HCT116 (cell line): ENCODE measurements around the gene C6orf47. TPM values are rescaled to one million over a fixed set of nuclear protein-coding genes. Genes with fewer than 3 reads are reported as not detected.

Source experiments
- ATAC-seq: fragments of 200-7000 bp; cut with Tn5 transposase; 2 replicates; pipeline ENCODE4 v1.9.1; 2020; ENCODE audit warnings: mild to moderate bottlenecking, moderate library complexity
- BruUV-seq: library from RNA; stranded (reverse); fragments of 400-500 nt; replicated peaks from 2 replicates; lab custom pipeline; 2021; lab: Mats Ljungman, UMichigan
- CTCF ChIA-PET: fragments of 300-600 bp; sonication (Branson Sonifier 250); formaldehyde crosslinking; loops from one replicate; lab custom pipeline; 2021; ENCODE audit warnings: antibody characterized with exemption; lab: Charles Lee
- POLR2A ChIA-PET: fragments of 300-600, 350-600 bp; sonication (Branson Sonifier 250); formaldehyde crosslinking; loops from one replicate; lab custom pipeline; 2021; ENCODE audit warnings: antibody characterized with exemption; lab: Charles Lee
- RAD21 ChIA-PET, 2 experiments: fragments of 300-600 bp; sonication (Branson Sonifier 250); formaldehyde crosslinking; loops; one replicate each; lab custom pipeline; 2023; ENCODE audit warnings: low total read pairs in 2 of 2; ENCODE audit not compliant: uncharacterized antibody in 2 of 2, unreplicated experiment in 2 of 2, low non-redundant PET in 1 of 2; lab: Charles Lee
- DNase-seq: peaks from one replicate; pipeline ENCODE4 v3.0.0-alpha.2; 2010; ENCODE audit warnings: low read depth, low spot score
- H2AFZ ChIP-seq: fragments of 200-600 bp; shearing (Covaris generic), sonication (generic); 2 replicates; pipeline ENCODE4 v1.6.1; 2017; ENCODE audit warnings: low read depth, mixed run types, mixed read lengths, antibody characterized with exemption, low read length; ENCODE audit not compliant: poor library complexity, severe bottlenecking
- H3K27ac ChIP-seq: 2 replicates; pipeline ENCODE4 v1.5.1; 2012; ENCODE audit warnings: low read depth, low read length
- H3K27me3 ChIP-seq: fragments of 200-600 bp; sonication (generic); 2 replicates; pipeline ENCODE4 v1.6.1; 2016; ENCODE audit warnings: mixed run types, low read length, mixed read lengths; ENCODE audit not compliant: insufficient read depth
- H3K36me3 ChIP-seq, 2 experiments: fragments of 200-500 bp in 1 of 2; fragments of 200-600 bp in 1 of 2; sonication (Bioruptor generic) in 1 of 2; sonication (generic) in 1 of 2; 2 replicates each; pipeline versions ENCODE4 v1.5.1 to v1.6.1; 2014 to 2016; ENCODE audit warnings: low read length in 2 of 2, inconsistent platforms in 1 of 2, mixed read lengths in 1 of 2, mixed run types in 1 of 2; ENCODE audit not compliant: insufficient read depth in 2 of 2, control insufficient read depth in 1 of 2
- H3K4me1 ChIP-seq, 2 experiments: fragments of 200-600 bp in 1 of 2; sonication (generic) in 1 of 2; 2 replicates each; pipeline versions ENCODE4 v1.5.1 to v1.6.1; 2012 to 2017; ENCODE audit warnings: low read length in 2 of 2, inconsistent platforms in 1 of 2, mild to moderate bottlenecking in 1 of 2, mixed read lengths in 1 of 2, mixed run types in 1 of 2, moderate library complexity in 1 of 2; ENCODE audit not compliant: insufficient read depth in 2 of 2, control insufficient read depth in 1 of 2
- H3K4me2 ChIP-seq: fragments of 200-600 bp; sonication (generic); 2 replicates; pipeline ENCODE4 v1.6.1; 2017; ENCODE audit warnings: mixed run types, low read length, mixed read lengths
- H3K4me3 ChIP-seq, 2 experiments: fragments of 200-600 bp in 1 of 2; sonication (generic) in 1 of 2; replicated peaks in 1 of 2; 2 replicates each; pipeline ENCODE4 v1.5.1; 2011 to 2016; ENCODE audit warnings: low read length in 2 of 2, control low read depth in 1 of 2, low read depth in 1 of 2, mild to moderate bottlenecking in 1 of 2, mixed read lengths in 1 of 2, mixed run types in 1 of 2
- H3K79me2 ChIP-seq: fragments of 200-600 bp; sonication (generic); 2 replicates; pipeline ENCODE4 v1.6.1; 2017; ENCODE audit warnings: mild to moderate bottlenecking, mixed run types, low read length, moderate library complexity, mixed read lengths; ENCODE audit not compliant: insufficient read depth
- H3K9ac ChIP-seq: fragments of 200-600 bp; sonication (generic); 2 replicates; pipeline ENCODE4 v1.6.1; 2016; ENCODE audit warnings: low read length, mixed read lengths
- H3K9me2 ChIP-seq: fragments of 200-600 bp; sonication (generic), shearing (Covaris generic); 2 replicates; pipeline ENCODE4 v1.6.1; 2017; ENCODE audit warnings: mixed run types, mild to moderate bottlenecking, moderate library complexity; ENCODE audit not compliant: insufficient read depth
- H3K9me3 ChIP-seq, 2 experiments: fragments of 200-500 bp in 1 of 2; fragments of 200-600 bp in 1 of 2; sonication (Bioruptor generic) in 1 of 2; sonication (generic) in 1 of 2; 2 replicates each; pipeline ENCODE4 v1.6.1; 2014 to 2017; ENCODE audit warnings: low read length in 2 of 2, mixed read lengths in 2 of 2, inconsistent platforms in 1 of 2, low read depth in 1 of 2, mild to moderate bottlenecking in 1 of 2, mixed run types in 1 of 2, moderate library complexity in 1 of 2; ENCODE audit not compliant: control insufficient read depth in 1 of 2, insufficient read depth in 1 of 2
- H4K20me1 ChIP-seq: fragments of 200-600 bp; sonication (generic), shearing (Covaris generic); 2 replicates; pipeline ENCODE4 v1.6.1; 2017; ENCODE audit warnings: mixed run types, mild to moderate bottlenecking, moderate library complexity; ENCODE audit not compliant: insufficient read depth
- ATF3 ChIP-seq: IDR thresholded peaks from 2 replicates; pipeline ENCODE4 v1.6.1; 2012
- CBX3 ChIP-seq: IDR thresholded peaks from 2 replicates; pipeline ENCODE4 v1.6.1; 2012; ENCODE audit warnings: low read depth
- CEBPB ChIP-seq: IDR thresholded peaks from 2 replicates; pipeline ENCODE4 v1.6.1; 2012; ENCODE audit warnings: low read depth
- EGR1 ChIP-seq: IDR thresholded peaks from 2 replicates; pipeline ENCODE4 v1.6.1; 2012; ENCODE audit warnings: low read depth
- EZH2 ChIP-seq: fragments of 200-600 bp; sonication (generic); IDR thresholded peaks from 2 replicates; pipeline ENCODE4 v1.6.1; 2017; ENCODE audit warnings: antibody characterized with exemption, mixed run types
- EZH2phosphoT487 ChIP-seq: fragments of 200-600 bp; IDR thresholded peaks from 2 replicates; pipeline ENCODE4 v1.6.1; 2018; ENCODE audit warnings: antibody characterized with exemption, borderline replicate concordance
- FOSL1 ChIP-seq: IDR thresholded peaks from 2 replicates; pipeline ENCODE4 v1.6.1; 2012; ENCODE audit warnings: low read depth
- POLR2A ChIP-seq: IDR thresholded peaks from 2 replicates; pipeline ENCODE4 v1.7.0; 2011; ENCODE audit warnings: borderline replicate concordance; ENCODE audit not compliant: insufficient read depth, insufficient read length; ENCODE audit errors: extremely low read depth
- RAD21 ChIP-seq: IDR thresholded peaks from 2 replicates; pipeline ENCODE4 v1.6.1; 2012; ENCODE audit warnings: low read depth, mild to moderate bottlenecking
- SIN3A ChIP-seq: IDR thresholded peaks from 2 replicates; pipeline ENCODE4 v1.6.1; 2012; ENCODE audit warnings: low read depth
- TCF7L2 ChIP-seq: IDR thresholded peaks from 2 replicates; pipeline ENCODE4 v1.7.0; 2011; ENCODE audit warnings: borderline replicate concordance, inconsistent platforms; ENCODE audit not compliant: insufficient read depth, insufficient read length; ENCODE audit errors: extremely low read depth
- YY1 ChIP-seq: IDR thresholded peaks from 2 replicates; pipeline ENCODE4 v1.6.1; 2011; ENCODE audit warnings: low read length, low read depth, moderate library complexity, mild to moderate bottlenecking; ENCODE audit not compliant: insufficient replicate concordance; ENCODE audit errors: extremely low read depth
- ZBTB33 ChIP-seq: IDR thresholded peaks from 2 replicates; pipeline ENCODE4 v1.6.1; 2011; ENCODE audit warnings: mild to moderate bottlenecking, low read length, moderate library complexity; ENCODE audit not compliant: insufficient replicate concordance; ENCODE audit errors: extremely low read depth
- ZFX ChIP-seq: fragments of 450-650 bp; IDR thresholded peaks from 2 replicates; pipeline ENCODE4 v1.6.1; 2017
- ZNF274 ChIP-seq: fragments of 200-500 bp; sonication (Bioruptor generic); IDR thresholded peaks from 2 replicates; pipeline ENCODE4 v1.6.1; 2014; ENCODE audit warnings: mild to moderate bottlenecking, low read depth, low read length, inconsistent platforms
- intact Hi-C: fragments of 100-400 bp; cut with micrococcal nuclease; formaldehyde crosslinking; loops from 2 replicates; pipeline ENCODE4 v1.10.0; 2022
- total RNA-seq: library from RNA; stranded (reverse); gene quantifications from one replicate; pipeline ENCODE4 v1.2.1, GENCODE V29; 2021; ENCODE audit not compliant: unreplicated experiment

The C6orf47 gene
- total RNA-seq, 1 experiment from 2014 or later: 13.4 TPM

GRCh38 chr6:31681135-31681671 is 20.6 kb upstream of the C6orf47 start:
- no peaks in the 10 kb centered on the region for H3K79me2 ChIP-seq
- peak overlapping the region; percentile 85 for H3K4me2 ChIP-seq
- RAD21 ChIA-PET: interaction anchor here (0.6 to 0.9 kb wide), 3 partner anchors 54 to 370 kb away, joined by 3 read pairs; no protein-coding TSS in a partner anchor
- H3K4me3 ChIP-seq: peak overlapping the region; percentile 53 to 61
- no peaks in the 10 kb centered on the region for H4K20me1 ChIP-seq
- POLR2A ChIA-PET: interaction anchor here (0.7 to 0.9 kb wide), 2 partner anchors 48 to 146 kb away, joined by 3 read pairs; partner anchors contain the start of genes DDAH2 and HSPA1B
- H3K9ac ChIP-seq: peak overlapping the region; percentile 64
- H3K27ac ChIP-seq: peak overlapping the region; percentile 70
- no peaks in the 10 kb centered on the region for H3K9me2 ChIP-seq
- CTCF ChIA-PET: interaction anchor here (0.7 to 2.2 kb wide), 4 partner anchors 58 to 271 kb away, joined by 3 to 9 read pairs (median 6); partner anchors contain the start of gene MSH5
- peak; percentile 52; the same call in 1 of the 2 replicates for TF ChIP-seq ZFX
- no peak for TF ChIP-seq CEBPB
- TF ChIP-seq SIN3A: no peak
- DNase-seq (no peak), ATAC-seq (peak; percentile 67)
- TSS peak; percentile 49 for BruUV-seq
- peaks cover 4 to 19% of the 10 kb centered on the region in 2 experiments; a peak in 3 of 4 replicates for H3K4me1 ChIP-seq
- H3K9me3 ChIP-seq: no peaks in the 10 kb centered on the region
- H2AFZ ChIP-seq: peak overlapping the region; percentile 57
- H3K36me3 ChIP-seq: no peaks in the 10 kb centered on the region
- no peaks in the 10 kb centered on the region for H3K27me3 ChIP-seq
- intact Hi-C loops: loop anchor here (2.0 kb wide), 1 partner anchor 50 kb away; no protein-coding TSS in a partner anchor

GRCh38 chr6:31680226-31681134 is 19.9 kb upstream of the C6orf47 start, which contains the start of gene LY6G5C:
LY6G5C (minus strand) TSS chr6:31681067; CDS start chr6:31680373, 694 bp downstream.
- ATAC-seq (peak; percentile 85), DNase-seq (peak; percentile 73)
- Histone ChIP-seq H3K4me3 (peak within 1 kb of the TSS; percentile 53 to 61), H3K9ac (peak within 1 kb of the TSS; percentile 64), H3K27ac (peak within 1 kb of the TSS; percentile 70), H4K20me1 (no peaks in the 10 kb centered on the region), H3K27me3 (no peaks in the 10 kb centered on the region), H3K79me2 (no peaks in the 10 kb centered on the region), H3K4me1 (peaks cover 4 to 19% of the 10 kb centered on the region in 2 experiments; a peak in 3 of 4 replicates), H3K9me2 (no peaks in the 10 kb centered on the region), H3K9me3 (no peaks in the 10 kb centered on the region), H2AFZ (peak within 1 kb of the TSS; percentile 73), H3K36me3 (no peaks in the 10 kb centered on the region), H3K4me2 (peak within 1 kb of the TSS; percentile 85)
- ChIA-PET CTCF (interaction anchor here (0.7 to 2.2 kb wide), 5 partner anchors 58 to 272 kb away, joined by 3 to 9 read pairs (median 5); partner anchors contain the start of gene MSH5), POLR2A (interaction anchor here (0.7 to 0.9 kb wide), 2 partner anchors 49 to 147 kb away, joined by 3 read pairs; partner anchors contain the start of genes DDAH2 and HSPA1B), RAD21 (interaction anchor here (0.6 to 0.9 kb wide), 3 partner anchors 55 to 370 kb away, joined by 3 read pairs; no protein-coding TSS in a partner anchor)
- no TSS peak for BruUV-seq
- intact Hi-C loops: loop anchor here (1.0 to 2.0 kb wide), 5 partner anchors 50 to 272 kb away; partner anchors contain the start of gene HSPA1B
- TF ChIP-seq ZBTB33 (no peak), POLR2A (no peak), YY1 (peak; percentile 74), ATF3 (no peak), EGR1 (no peak), TCF7L2 (no peak), FOSL1 (no peak), EZH2phosphoT487 (no peak), RAD21 (peak; percentile 99), EZH2 (no peak), ZNF274 (no peak), CBX3 (no peak)
